SKM-1 treated with dmso at 0.1 percent for 144 hours (cell line): ENCODE data around the gene OFD1.

ENCODE experiments used
- DNase-seq: peaks from one replicate; lab custom pipeline; 2025; ENCODE audit not compliant: unreplicated experiment; lab: John Stamatoyannopoulos, UW

Gene OFD1

GRCh38 chrX:13790206-13791131, 55.9 kb downstream of the OFD1 start:
- no peak for DNase-seq

- DNase-seq, result no peak
Observed at GRCh38 chrX:13791145-13791544, 56.6 kb downstream of the OFD1 start.

- DNase-seq, result no peak
Observed at GRCh38 chrX:13791559-13791958, 57.0 kb downstream of the OFD1 start.

- no peak for DNase-seq
Observed at GRCh38 chrX:13793897-13794296, 59.3 kb downstream of the OFD1 start.

- no peak for DNase-seq
Observed at GRCh38 chrX:13794417-13794816, 59.9 kb downstream of the OFD1 start.

- DNase-seq, result no peak
Observed at GRCh38 chrX:13797512-13797911, 63.0 kb downstream of the OFD1 start.

GRCh38 chrX:13798184-13798583, 63.6 kb downstream of the OFD1 start:
- no peak for DNase-seq

GRCh38 chrX:13803116-13803515, 68.6 kb downstream of the OFD1 start:
- DNase-seq, result no peak

- no peak for DNase-seq
Observed at GRCh38 chrX:13805241-13805640, 70.7 kb downstream of the OFD1 start.

GRCh38 chrX:13808293-13808692, 73.7 kb downstream of the OFD1 start:
- DNase-seq, result no peak

GRCh38 chrX:13808865-13809264, 74.3 kb downstream of the OFD1 start:
- no peak for DNase-seq

- no peak for DNase-seq
Observed at GRCh38 chrX:13815664-13816063, 81.1 kb downstream of the OFD1 start.

- no peak for DNase-seq
Observed at GRCh38 chrX:13816176-13816575, 81.6 kb downstream of the OFD1 start.

- no peak for DNase-seq
Observed at GRCh38 chrX:13816643-13817627, 82.4 kb downstream of the OFD1 start, which contains the start of gene GPM6B. GPM6B (minus strand) TSS chrX:13817093; CDS start chrX:13816904, 189 bp downstream.
